ENCODE measurements around the gene VWA7.

- no peak for TF ChIP-seq CTCF (IDR thresholded peaks at IDR 0.05; ENCODE audit: insufficient read depth, low read depth, low read length)
- TF ChIP-seq EZH2 (IDR thresholded peaks at IDR 0.05; ENCODE audit: insufficient read depth, low read length): no peak
Observed at GRCh38 chr6:31758281-31758680, 18.8 kb downstream of the VWA7 start.
